Embryonic facial prominence (tissue), 1 donor: ENCODE results near the gene BGLAP.

ENCODE experiments used
- DNase-seq: peaks from one replicate; pipeline ENCODE4 v3.0.0-alpha.2; 2016; ENCODE audit errors: extremely low spot score

Gene BGLAP

DNA sequence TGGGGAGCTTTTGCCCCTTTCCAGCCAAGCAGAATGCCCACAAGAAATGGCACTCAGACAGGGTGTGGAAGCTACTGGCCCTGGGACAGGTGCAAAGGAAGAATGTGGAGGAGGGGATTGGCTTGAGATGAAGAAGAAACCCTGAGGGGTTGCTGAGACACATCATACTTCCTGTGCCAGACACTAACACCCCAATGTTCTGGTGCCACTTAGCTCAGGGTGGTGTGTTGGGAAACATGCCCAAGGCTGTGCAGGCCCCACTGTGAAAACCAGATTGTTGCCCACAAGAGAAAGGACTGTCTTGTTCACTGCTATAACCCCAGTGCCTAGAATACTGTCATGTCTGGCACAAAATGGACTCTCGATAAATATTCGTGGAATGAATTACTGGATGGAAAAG is 15.7 kb downstream of the BGLAP start:
- no peak for DNase-seq

DNA sequence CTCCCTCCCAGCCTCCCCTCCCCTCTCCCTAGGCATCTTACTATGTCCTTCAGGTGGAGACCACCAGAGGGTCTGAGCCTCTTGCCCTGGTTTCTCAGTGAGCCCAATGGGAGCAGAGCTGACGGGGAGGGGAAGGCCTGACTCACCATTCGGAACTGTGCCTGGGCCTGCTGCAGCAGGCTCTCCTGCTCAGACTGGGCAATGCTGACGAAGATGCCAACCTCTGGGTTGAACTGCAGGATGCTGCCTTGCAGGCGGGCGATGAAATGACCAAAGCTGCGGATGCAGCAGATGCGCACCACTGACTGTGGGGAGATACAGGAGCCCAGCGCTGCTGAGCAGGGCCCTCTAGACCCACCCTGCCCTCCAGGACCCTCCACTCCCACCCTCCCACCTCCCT is 16.9 kb downstream of the BGLAP start:
- DNase-seq = no peak

DNA sequence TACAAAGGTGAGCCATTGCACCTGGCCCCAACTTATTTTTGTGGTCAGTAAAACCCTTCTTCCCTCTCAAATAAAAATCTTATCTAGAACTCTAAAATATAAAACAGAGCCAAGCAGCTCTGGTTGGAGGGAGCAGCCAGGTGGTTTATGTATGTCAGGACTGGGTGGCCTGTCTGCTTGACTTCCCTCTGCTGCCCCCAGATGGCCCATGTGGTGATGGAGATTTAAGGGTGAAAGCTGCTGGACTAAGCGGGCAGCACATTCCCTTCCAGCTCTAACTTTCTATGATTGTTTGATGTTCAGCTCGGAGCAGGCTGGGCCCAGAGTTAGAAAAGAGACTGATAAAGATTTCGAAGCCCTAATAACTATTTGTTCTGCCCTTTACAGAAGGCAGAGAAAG is 17.8 kb downstream of the BGLAP start:
- DNase-seq = no peak

DNA sequence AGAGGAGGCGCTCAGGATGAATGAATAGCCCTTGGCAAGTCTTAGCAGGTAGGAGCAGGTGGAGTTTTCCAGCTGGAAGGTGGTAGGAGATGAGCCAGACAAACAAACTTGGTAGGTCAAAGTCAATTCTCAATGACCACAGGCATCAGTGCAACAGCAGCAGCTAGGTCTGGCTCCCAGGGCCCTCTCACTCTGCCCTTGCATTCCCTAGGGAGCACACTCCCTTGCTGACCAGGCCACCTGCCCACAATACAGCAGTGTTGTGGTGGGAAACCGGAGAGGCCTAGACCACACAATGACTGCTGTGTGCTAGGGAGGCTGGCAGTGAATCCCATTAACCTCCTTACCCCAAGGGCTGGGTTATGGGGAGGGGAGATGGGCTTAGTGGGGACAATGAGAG is 18.9 kb downstream of the BGLAP start:
- DNase-seq = no peak

DNA sequence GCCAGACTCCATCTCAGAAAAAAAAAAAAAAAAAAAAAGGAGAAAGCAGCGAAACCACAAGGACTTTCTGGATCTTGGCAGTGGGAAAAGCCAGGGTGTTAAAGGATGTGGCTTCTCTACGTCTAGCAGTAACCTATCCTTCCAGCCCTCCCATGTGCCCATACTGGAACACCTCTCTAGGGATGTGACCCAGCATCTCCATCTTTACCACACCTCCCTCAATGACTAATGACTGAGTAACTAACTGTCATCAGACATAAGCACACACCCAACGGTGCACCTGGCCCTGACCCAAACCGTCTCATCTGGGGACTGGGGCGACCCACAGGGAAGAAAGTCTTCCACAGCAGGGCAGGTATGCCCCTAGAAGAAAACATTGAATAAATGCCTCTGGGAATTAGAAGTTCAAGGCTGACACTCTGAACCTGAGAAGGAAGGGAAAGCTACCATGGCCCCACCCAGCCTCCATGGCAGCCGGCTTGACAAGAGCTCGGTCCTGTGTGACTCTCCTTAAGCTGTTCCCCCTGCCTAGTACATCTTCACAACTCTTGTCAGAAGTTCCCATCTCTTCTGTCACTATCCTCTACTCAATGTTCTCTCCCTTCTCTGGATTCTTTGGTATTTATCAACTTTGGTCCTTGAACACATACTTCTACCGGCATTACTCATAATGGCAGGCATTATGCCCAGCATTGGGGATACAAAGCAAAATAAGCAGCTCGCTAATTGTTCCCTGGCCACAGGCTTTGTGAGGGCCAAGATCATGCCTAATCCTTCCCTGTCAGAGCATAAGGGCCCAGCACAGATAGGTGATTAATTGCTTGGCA is 20.7 kb downstream of the BGLAP start:
- DNase-seq = no peak

DNA sequence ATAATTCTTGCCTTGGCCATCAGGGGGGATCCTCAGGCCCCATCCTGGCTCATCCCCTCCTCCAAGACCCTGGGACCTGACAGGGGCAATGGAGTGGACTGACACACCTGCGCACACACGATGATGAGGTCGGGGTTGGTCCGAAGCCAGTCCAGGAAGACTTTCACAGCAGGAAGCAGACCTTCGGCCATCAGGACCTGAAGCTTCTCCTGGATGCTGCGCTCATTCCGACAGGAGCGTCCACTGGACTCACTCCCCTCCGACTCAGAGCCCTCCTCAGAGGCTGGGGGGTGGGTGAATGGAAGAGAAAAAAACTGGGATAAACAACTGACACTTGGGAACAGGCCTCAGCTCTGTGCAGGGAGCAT is 21.3 kb downstream of the BGLAP start:
- no peak for DNase-seq

DNA sequence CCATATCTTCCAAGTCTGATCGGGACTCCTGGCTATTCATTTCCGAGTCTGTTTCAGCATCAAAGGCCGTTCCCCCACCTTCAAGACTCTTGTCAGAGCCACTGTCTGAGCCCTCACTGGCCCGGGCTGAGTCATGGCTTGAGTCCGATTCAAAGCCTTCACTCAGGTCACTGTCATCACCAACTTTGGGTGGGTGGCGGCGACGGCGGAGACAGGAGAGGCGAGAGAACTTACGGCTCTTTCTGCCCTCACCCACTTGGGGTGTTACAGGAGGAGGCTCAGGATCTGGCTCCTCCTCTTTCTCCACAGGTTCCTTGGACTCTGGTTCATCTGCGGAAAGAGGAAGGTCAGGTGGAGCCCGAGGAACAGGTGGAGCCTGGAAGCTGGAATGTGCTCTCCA is 24.1 kb downstream of the BGLAP start:
- DNase-seq = no peak

DNA sequence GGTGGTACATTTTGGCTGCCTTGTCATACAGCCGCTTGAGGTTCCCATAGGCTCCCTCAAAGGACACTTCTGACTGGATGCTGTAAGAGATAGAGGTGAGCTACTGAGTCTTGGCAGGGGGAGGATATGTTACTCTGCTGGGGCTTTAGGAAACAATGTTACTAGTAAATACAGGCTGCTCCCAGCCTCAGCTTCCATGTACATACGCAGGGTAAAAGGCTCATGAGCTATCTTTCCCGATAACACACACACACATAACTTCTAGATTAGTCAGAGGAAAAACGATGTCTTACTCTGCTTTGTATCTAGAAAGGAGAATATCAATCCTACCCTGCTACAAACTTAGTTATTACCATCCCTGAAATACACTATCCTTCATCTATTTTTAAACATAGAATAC is 26.4 kb downstream of the BGLAP start:
- DNase-seq = no peak

DNA sequence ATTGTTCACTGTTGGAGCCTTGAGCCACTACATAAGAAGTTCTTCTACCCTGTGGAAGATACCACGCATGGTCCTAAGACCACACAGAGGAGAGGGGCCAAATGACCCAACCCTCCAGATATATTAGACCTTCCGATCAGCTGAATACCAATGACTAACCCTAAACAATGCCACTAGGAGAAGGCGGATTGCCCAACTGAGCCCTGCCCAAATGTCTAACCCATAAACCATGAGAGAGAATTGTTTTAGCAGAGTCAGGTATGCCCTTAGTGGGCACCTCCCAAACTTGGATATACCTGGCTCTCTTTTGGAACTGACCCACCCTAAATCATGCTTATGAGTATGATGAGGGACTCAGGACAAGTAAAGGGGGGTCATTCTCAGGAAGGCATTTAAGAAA is 28.3 kb downstream of the BGLAP start:
- no peak for DNase-seq

DNA sequence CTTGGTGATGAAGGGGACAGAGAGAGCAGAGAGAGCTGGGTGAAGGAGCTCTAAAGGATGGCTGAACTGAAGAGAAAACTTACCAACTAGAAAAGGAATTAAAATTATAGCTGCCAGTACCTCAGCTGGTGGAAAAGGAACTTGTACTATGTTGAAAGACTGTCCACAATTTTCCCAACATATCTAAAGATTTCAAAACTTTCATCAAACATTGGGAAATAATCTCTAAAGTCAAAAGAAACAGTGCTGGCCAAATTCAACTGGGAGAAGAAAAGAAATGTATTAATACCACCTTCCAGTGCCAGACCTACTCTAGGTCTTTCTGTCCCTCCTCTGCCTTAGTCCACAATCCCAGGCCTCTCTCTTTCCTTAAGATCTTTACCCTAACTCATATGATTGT is 34.5 kb downstream of the BGLAP start:
- DNase-seq = no peak

DNA sequence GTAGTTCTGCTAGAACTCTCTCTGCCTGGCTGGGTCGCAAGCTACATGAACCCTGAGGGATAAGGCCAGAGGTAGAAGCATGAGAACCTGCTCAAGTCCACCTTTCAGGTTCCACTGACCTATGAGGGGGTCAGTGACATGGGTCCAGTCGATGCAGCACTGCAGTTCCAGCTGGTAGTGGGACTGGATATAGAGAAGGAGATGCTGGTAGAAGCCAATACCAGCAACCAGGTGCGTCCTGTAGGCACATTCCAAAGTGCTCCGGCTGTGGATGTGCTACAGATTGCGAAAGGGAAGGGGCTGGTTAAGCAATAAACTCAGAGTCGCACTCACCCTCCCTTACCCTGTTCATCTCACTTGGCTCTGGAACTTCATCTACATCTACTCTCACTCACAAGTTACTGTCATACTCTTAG is 35.0 kb downstream of the BGLAP start:
- DNase-seq = no peak

DNA sequence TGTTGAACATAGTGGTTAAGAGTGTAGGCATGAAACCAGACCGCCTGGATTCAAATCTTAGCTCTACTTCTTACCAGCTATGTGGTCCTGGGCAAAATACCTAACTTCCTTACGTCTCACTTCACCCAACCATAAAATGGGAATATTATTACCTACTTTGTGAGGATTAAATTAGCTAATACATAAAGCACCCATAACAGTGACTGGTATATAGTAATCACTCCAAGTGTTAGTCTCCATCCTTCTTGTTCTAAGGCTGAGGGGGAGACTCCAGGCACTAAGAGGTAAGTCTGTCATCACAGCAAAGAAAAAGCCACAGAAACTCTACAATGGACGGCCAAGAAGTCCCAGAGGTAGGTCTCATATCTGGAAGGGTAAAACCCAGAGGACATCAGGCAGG is 37.9 kb downstream of the BGLAP start:
- no peak for DNase-seq

DNA sequence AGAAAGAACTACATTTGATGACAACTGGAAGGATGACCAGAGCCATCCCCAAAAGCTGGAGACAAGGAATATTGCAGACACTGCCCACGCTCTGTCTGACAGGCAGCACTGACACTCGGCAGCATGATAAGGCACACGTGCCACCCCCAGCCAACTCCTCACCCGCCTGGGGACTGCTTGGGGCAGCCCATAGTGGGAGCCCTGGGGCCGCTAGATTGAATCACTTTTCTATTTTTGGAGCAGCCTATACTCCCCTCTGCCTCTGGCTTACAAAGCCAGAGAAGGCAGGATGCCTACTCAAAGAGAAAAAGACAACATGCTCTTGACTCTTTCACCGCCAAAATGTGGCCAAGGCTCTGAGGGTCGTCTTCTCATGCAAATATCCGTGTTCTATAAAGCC is 39.3 kb downstream of the BGLAP start:
- no peak for DNase-seq

DNA sequence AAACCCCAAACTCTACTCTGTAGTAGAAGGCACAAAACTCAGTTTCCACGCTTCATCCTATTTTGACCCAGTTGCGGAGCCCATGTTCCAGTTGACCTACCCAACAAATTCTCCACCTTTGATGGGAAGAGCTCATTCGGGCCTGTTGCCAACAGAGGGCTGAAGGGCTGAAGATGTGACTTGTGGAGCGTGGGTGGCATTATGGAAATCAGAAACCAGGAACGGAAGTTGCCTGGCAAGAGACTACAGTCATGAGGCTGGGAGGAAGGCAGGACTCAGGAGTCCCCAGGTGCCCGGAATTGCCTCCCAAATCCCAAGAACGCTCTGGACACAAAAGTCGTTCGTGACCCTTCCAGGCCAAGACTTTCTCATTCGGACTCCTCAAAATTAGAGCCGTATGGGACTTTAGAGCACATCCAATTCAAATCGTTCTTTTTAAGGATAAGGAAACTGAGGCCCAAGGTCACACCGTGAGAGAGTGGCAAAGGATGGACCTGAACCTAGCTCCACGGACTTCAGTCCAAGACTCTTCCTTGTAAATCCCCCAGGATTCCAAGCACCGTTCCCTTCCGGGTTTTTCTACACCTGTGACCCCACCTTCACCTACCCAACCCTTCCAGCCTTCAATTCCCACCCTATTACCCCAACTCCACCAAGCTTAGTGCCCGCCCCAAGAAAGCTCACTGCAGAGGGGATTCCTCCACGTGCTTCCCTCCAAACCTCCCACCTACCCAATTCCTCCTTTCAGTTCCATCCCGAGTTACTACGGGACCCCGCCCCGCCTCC is 39.9 kb downstream of the BGLAP start:
- no peak for DNase-seq

DNA sequence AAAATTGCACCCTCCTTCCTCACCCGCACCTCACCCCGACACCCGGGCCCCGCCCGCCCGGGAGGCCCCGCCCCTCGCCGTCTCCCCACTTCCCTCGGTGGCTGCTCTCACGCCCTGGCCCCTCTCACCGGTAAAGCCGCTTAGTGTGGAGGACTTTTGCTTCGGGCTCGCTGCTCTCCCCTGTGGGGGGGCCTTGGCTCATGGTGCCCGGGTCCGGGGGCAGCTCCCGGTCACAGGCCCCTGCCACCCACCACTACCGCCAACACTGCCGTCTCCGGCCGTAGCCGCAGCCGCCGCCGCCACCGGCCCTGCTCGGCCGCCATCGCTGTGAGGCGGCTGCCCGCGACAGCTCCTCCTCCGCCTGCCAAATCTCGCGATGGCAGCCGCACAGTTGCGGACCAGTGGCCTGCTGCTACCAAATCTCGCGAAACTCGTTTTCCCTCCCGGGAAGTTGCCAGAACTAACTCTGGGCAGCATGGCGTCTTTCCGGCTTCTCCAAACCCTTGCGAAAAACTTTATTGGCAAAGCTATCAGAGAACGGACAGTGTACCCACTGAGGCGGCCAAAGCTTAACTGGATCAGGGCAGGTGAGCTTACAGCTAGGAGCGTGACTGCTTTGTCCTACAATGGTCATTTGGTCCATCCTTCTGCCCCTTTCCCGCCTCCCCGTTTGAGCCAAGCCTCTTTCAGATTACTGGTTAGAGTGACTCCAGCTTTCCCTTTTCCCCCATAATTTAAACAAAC is 40.7 kb downstream of the BGLAP start, which contains the start of gene SMG5:
Gene SMG5, minus strand, starts transcription at position 347 of the 744 bp plus-strand sequence. Its CDS starts 145 bp downstream, at position 202.
- DNase-seq = peak; percentile 97

DNA sequence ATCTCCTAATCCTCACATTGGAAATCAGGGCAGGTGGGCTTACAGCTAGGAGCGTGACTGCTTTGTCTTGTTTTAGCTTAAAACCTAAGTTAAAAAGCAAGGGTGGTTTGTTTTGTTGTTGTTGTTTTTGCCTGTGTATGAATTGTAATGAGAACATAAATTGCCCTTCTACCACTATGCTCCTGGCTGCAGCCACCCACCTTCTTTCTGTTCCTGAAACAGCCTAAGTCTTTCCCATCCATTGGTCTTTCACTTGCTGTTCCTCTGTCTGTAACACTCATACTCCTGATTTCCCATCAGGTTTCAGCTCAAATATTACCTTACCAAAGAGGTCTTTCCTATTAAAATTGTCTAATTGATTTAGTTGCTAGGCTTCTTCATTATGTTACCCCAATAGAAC is 41.5 kb downstream of the BGLAP start:
- no peak for DNase-seq

DNA sequence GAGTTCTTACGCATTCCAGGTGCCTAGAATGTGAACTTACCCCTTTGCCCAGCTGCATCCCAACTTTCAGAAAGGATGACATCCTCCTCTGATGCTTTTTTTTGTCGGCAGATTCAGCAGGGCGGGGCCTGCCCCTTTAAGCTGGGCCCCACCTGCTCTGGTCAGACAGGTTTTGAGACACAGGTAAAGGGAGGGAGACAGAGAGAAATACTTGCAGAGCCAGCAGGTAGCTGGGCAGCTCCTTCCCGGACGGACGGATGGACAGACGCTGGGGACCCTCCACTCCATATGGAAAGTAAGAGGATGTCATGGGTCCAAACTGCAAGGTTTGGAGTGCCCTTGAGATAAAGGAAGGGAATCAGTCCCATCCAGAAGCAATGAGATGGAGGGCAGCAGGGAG is 42.1 kb downstream of the BGLAP start, which contains the start of gene TMEM79:
Gene TMEM79, plus strand, starts transcription at position 214 of the 400 bp plus-strand sequence. CDS start 902 bp downstream, outside the sequence.
- DNase-seq = no peak

DNA sequence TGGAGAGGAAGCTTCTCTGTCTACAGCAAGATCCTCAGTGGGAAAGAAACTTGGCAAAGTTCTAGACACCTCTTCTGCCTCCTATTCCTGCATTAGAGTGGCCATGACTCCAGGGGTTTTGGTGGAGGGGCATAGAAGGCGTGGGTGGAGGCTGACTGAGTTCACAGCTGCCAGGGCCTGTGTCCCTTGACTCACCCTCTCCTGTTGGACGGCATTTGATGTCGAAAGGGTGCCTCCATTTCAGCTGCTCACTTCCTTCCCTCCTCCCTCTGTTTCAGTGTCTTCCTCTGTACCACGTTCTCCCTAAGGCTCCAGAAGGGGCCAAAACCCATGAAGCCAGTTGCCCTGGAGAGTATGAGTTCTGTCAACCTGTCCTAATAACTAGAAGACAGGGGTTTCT is 42.8 kb downstream of the BGLAP start:
- DNase-seq = no peak

DNA sequence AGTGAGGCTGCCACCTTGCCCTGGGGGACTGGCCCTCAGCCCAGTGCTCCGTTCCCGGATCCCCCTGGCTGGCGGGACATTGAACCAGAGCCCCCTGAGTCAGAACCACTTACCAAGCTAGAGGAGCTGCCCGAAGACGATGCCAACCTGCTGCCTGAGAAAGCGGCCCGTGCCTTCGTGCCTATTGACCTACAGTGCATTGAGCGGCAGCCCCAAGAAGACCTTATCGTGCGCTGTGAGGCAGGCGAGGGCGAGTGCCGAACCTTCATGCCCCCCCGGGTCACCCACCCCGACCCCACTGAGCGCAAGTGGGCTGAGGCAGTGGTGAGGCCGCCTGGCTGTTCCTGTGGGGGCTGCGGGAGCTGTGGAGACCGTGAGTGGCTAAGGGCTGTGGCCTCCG is 43.5 kb downstream of the BGLAP start:
- no peak for DNase-seq

DNA sequence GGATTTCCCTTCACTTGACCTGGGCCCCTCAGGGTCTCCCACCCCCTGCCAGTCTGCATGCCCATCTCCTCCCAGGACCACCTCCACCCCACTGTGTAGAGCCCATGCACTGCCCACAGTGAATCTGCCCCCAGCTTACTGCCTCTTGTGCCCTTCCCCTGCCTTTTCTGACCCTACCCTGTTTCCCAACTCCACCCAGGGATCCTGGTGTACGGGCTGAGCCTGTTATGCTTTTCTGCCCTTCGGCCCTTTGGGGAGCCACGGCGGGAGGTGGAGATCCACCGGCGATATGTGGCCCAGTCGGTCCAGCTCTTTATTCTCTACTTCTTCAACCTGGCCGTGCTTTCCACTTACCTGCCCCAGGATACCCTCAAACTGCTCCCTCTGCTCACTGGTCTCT is 44.1 kb downstream of the BGLAP start:
- DNase-seq = no peak

DNA sequence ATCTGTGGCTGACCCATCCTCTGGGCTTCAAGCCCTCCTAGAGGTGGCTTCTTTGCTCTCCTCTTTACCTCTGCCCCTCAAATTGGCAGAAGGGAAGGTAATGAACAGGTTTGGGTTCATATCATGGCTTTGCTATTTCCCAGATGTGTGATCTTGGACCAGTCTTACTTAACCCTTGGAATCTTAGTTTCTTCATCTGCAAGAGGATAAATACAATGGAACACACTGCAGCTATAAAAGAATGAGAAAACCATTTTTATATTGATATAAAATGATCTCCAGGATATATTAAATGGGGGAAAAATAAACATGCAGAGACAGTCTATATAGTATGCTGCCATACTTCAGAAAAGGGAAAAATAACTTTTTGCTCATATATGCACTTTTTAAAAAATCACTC is 47.9 kb downstream of the BGLAP start:
- DNase-seq = no peak
